OCI-LY3 (cell line): Measurements from ENCODE around the gene CD2AP.

Experiments used
- CTCF ChIP-seq: fragments of 200-600, 300-600 bp; sonication (generic); IDR thresholded peaks from 2 replicates; pipeline ENCODE4 v1.5.1; 2014; ENCODE audit warnings: antibody characterized with exemption, low read length, low read depth
- EZH2phosphoT487 ChIP-seq: fragments of 200-600 bp; shearing (Covaris generic); IDR thresholded peaks from 2 replicates; pipeline ENCODE4 v1.6.1; 2018; ENCODE audit warnings: antibody characterized with exemption, mixed run types, low read depth

DNA sequence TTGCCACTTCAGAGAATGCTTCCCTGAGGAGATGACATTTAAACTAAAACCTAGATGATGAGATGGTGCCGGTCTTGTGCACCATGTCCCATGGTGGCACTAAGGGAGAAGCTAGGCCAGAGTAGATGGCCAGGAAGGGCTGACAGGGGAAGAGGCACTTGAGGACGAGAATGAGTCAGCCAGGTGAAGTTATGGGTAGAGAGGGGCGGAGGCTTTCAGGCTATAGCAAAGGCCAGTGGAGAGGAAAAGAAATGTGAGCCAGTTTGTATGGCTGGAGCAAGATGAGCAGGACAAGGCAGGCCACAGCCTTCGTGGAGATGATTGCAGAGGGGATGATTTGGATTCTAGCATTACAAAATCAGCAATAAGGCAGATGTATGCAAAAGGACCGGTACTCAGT, 176.1 kb downstream of the CD2AP start:
- TF ChIP-seq CTCF, result no peak
- TF ChIP-seq EZH2phosphoT487, result no peak
